ENCODE results near the gene SFXN5. TPM values are rescaled to one million over a fixed set of nuclear protein-coding genes. Genes with fewer than 3 reads are reported as not detected.
"Not testable (repeated sequence)": the region's sequence is repeated elsewhere in the genome, so short reads cannot be mapped to it uniquely, and the experiment has no call there.

The SFXN5 gene
- total RNA-seq, 1 experiment from 2014 or later, result 6.0 TPM

- Mint-ChIP-seq H3K27ac (ENCODE audit: low read depth, unreplicated experiment) (no peak overlapping the region), H3K4me3 (ENCODE audit: unreplicated experiment) (no peak overlapping the region), H3K4me1 (ENCODE audit: insufficient read depth, unreplicated experiment) (peaks cover 13% of the 10 kb centered on the region), H3K9me3 (ENCODE audit: unreplicated experiment) (no peaks in the 10 kb centered on the region), H3K36me3 (ENCODE audit: insufficient read depth, unreplicated experiment) (peaks cover 14% of the 10 kb centered on the region), H3K27me3 (ENCODE audit: insufficient read depth, unreplicated experiment) (no peaks in the 10 kb centered on the region)
- no peak for DNase-seq (ENCODE audit: unreplicated experiment)
- no TSS peak for BruUV-seq (replicated peaks)
- POLR2A ChIA-PET, result interaction anchor here (3.0 kb wide), 1 partner anchor 16 kb away, joined by 11 read pairs; the partner anchor contains the start of gene RAB11FIP5
- intact Hi-C loops (cut with micrococcal nuclease), result no loop called here
- CTCF ChIA-PET, result interaction anchor here (0.7 to 4.8 kb wide), 4 partner anchors 10 to 81 kb away, joined by 4 to 37 read pairs (median 6); no protein-coding TSS in a partner anchor
- no peak for TF ChIP-seq CTCF (IDR thresholded peaks at IDR 0.05; ENCODE audit: unreplicated experiment)
Measured at GRCh38 chr2:73095910-73096309, 24.4 kb upstream of the SFXN5 start.

GRCh38 chr2:73093601-73094218 is 22.2 kb upstream of the SFXN5 start:
- DNase-seq (ENCODE audit: unreplicated experiment); BruUV-seq (replicated peaks); H3K27me3 Mint-ChIP-seq (ENCODE audit: insufficient read depth, unreplicated experiment); H3K4me3 Mint-ChIP-seq (ENCODE audit: unreplicated experiment); intact Hi-C loops (cut with micrococcal nuclease); H3K9me3 Mint-ChIP-seq (ENCODE audit: unreplicated experiment): not testable (repeated sequence)
- H3K27ac Mint-ChIP-seq (ENCODE audit: low read depth, unreplicated experiment), result peak overlapping the region; percentile 59
- ChIA-PET POLR2A (interaction anchor here (0.7 kb wide), 1 partner anchor 321 kb away, joined by 3 read pairs; no protein-coding TSS in a partner anchor), CTCF (interaction anchor here (0.6 to 4.8 kb wide), 5 partner anchors 8 to 206 kb away, joined by 3 to 37 read pairs (median 4); no protein-coding TSS in a partner anchor)
- H3K36me3 Mint-ChIP-seq (ENCODE audit: insufficient read depth, unreplicated experiment), result peaks cover 10% of the 10 kb centered on the region
- peaks cover 31% of the 10 kb centered on the region for H3K4me1 Mint-ChIP-seq (ENCODE audit: insufficient read depth, unreplicated experiment)

GRCh38 chr2:73092146-73092783 is 20.8 kb upstream of the SFXN5 start:
- no peak for DNase-seq (ENCODE audit: unreplicated experiment)
- no peak for TF ChIP-seq CTCF (IDR thresholded peaks at IDR 0.05; ENCODE audit: unreplicated experiment)
- CTCF ChIA-PET, result interaction anchor here (0.5 to 0.9 kb wide), 4 partner anchors 10 to 311 kb away, joined by 3 to 4 read pairs (median 4); no protein-coding TSS in a partner anchor
- POLR2A ChIA-PET, result no interaction called here
- Mint-ChIP-seq H3K9me3 (ENCODE audit: unreplicated experiment) (no peaks in the 10 kb centered on the region), H3K4me1 (ENCODE audit: insufficient read depth, unreplicated experiment) (peaks cover 25% of the 10 kb centered on the region), H3K4me3 (ENCODE audit: unreplicated experiment) (no peak overlapping the region), H3K27me3 (ENCODE audit: insufficient read depth, unreplicated experiment) (no peaks in the 10 kb centered on the region), H3K27ac (ENCODE audit: low read depth, unreplicated experiment) (no peak overlapping the region), H3K36me3 (ENCODE audit: insufficient read depth, unreplicated experiment) (peaks cover 25% of the 10 kb centered on the region)
- BruUV-seq (replicated peaks), result no TSS peak
- intact Hi-C loops (cut with micrococcal nuclease), result no loop called here

GRCh38 chr2:73091696-73092095 is 20.2 kb upstream of the SFXN5 start:
- CTCF ChIA-PET, result interaction anchor here (0.6 kb wide), 2 partner anchors 209 to 213 kb away, joined by 3 to 4 read pairs; no protein-coding TSS in a partner anchor
- no peaks in the 10 kb centered on the region for H3K9me3 Mint-ChIP-seq (ENCODE audit: unreplicated experiment)
- H3K4me1 Mint-ChIP-seq (ENCODE audit: insufficient read depth, unreplicated experiment), result peaks cover 23% of the 10 kb centered on the region
- H3K27me3 Mint-ChIP-seq (ENCODE audit: insufficient read depth, unreplicated experiment), result no peaks in the 10 kb centered on the region
- intact Hi-C loops (cut with micrococcal nuclease), result no loop called here
- no peak for DNase-seq (ENCODE audit: unreplicated experiment)
- no TSS peak for BruUV-seq (replicated peaks)
- H3K36me3 Mint-ChIP-seq (ENCODE audit: insufficient read depth, unreplicated experiment), result peaks cover 29% of the 10 kb centered on the region
- no peak overlapping the region for H3K27ac Mint-ChIP-seq (ENCODE audit: low read depth, unreplicated experiment)
- no peak for TF ChIP-seq CTCF (IDR thresholded peaks at IDR 0.05; ENCODE audit: unreplicated experiment)
- H3K4me3 Mint-ChIP-seq (ENCODE audit: unreplicated experiment), result no peak overlapping the region
- POLR2A ChIA-PET, result interaction anchor here (0.7 kb wide), 1 partner anchor 37 kb away, joined by 3 read pairs; no protein-coding TSS in a partner anchor

Measured in MCF 10A (cell line).